Bronchial epithelial cell (primary cell): ENCODE measurements around the gene SLC16A9. TPM values are rescaled to one million over a fixed set of nuclear protein-coding genes. Genes with fewer than 3 reads are reported as not detected.

Source experiments
- DNase-seq: peaks from one replicate; pipeline ENCODE4 v3.0.0-alpha.2; 2010; ENCODE audit warnings: low read depth
- FAIRE-seq: peaks from 2 replicates; lab custom pipeline; 2011; peaks lifted over from hg19 to GRCh38; lab: Jason Lieb, UNC
- H3K27me3 ChIP-seq: 2 replicates; pipeline ENCODE4 v1.5.1; 2011; ENCODE audit warnings: low read length; ENCODE audit not compliant: control insufficient read depth, insufficient read depth
- H3K36me3 ChIP-seq: 2 replicates; pipeline ENCODE4 v1.5.1; 2011; ENCODE audit warnings: low read length; ENCODE audit not compliant: control insufficient read depth, insufficient read depth
- H3K4me3 ChIP-seq: 2 replicates; pipeline ENCODE4 v1.5.1; 2011; ENCODE audit warnings: mild to moderate bottlenecking, low read depth, low read length, control low read depth
- total RNA-seq: library from RNA; depleted of rRNA; stranded (reverse); fragments of >200 nt; gene quantifications from 2 replicates; pipeline ENCODE4 v1.2.1, GENCODE V29; 2014
- TF ChIP-seq, protein P1 (sequence below): IDR thresholded peaks from 2 replicates; pipeline ENCODE4 v1.5.1; 2011; ENCODE audit warnings: mild to moderate bottlenecking, moderate library complexity, low read length, control low read depth, inconsistent platforms; ENCODE audit not compliant: insufficient read depth, severe bottlenecking

SLC16A9 gene
- total RNA-seq, 1 donor from 2014 or later = 2.9 TPM

DNA sequence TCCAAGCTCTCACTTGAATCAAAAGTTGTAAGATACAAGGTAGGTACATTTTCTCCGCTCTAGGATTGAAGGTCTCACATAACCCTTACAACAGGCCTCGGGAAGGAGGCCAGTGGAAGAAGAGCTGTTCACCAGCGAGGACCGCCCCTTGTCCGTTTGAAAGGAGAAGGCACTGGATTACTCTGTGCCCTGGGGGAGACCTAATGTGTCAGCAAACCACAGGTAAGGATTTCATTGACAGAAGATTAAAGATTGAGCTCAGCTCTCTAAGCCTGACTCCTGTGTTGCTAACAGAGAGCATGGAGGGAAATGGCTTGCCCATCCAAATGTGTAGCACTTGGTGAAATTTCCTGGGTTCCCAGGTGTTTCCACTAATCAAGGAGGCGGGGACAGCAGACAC, 81.2 kb downstream of the SLC16A9 start:
- Histone ChIP-seq H3K36me3 (no peaks in the 10 kb centered on the region), H3K4me3 (no peak overlapping the region), H3K27me3 (no peaks in the 10 kb centered on the region)
- DNase-seq = no peak
- TF ChIP-seq, protein P1, sequence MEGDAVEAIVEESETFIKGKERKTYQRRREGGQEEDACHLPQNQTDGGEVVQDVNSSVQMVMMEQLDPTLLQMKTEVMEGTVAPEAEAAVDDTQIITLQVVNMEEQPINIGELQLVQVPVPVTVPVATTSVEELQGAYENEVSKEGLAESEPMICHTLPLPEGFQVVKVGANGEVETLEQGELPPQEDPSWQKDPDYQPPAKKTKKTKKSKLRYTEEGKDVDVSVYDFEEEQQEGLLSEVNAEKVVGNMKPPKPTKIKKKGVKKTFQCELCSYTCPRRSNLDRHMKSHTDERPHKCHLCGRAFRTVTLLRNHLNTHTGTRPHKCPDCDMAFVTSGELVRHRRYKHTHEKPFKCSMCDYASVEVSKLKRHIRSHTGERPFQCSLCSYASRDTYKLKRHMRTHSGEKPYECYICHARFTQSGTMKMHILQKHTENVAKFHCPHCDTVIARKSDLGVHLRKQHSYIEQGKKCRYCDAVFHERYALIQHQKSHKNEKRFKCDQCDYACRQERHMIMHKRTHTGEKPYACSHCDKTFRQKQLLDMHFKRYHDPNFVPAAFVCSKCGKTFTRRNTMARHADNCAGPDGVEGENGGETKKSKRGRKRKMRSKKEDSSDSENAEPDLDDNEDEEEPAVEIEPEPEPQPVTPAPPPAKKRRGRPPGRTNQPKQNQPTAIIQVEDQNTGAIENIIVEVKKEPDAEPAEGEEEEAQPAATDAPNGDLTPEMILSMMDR = no peak
- FAIRE-seq = no peak

DNA sequence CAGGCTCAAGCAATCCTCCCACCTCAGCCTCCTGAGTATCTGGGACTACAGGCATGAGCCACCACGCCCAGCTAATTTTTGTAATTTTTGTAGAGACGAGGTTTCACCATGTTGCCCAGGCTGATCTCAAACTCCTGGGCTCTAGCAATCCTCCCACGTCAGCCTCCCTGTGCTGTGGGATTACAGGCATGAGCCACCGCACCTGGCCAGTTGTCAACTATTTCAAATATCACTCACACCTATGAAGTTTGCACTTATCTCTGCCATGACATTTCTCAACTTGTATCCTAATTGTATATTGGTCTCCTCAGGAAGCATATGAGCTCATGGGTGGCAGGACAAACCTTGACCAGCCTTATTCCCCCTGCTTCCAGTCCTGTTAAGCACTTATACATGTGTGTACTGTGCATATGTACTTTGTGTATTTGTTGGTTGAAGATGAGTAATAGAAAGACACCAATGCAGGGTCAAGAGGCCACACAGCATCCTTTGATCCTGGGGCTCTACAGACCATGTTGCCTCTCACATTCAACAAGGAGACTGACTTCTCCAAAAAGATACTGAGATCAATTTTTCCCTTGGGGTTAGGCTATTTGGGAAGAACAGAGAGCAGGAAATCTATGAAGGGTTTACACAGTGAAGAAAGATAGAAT, 82.2 kb downstream of the SLC16A9 start:
- TF ChIP-seq, protein P1 = no peak
- H3K4me3 ChIP-seq = no peak overlapping the region
- H3K27me3 ChIP-seq = no peaks in the 10 kb centered on the region
- FAIRE-seq (no peak), DNase-seq (no peak)
- no peaks in the 10 kb centered on the region for H3K36me3 ChIP-seq

DNA sequence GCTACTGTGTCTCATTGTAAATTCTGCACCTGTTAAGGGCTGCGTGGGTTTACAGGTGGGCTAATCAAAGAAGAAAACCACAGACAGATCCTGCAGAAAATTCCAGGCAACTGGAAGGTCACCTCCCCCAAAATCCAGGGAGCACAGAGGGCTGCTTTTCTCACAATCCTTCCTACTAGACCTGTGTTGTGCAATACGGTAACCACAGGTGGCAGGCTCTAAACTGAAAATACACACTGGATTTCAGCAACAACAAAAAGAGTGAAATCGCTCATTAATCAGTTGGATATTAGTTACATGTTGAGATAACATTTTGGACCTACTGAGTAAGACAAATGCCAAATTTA, 83.2 kb downstream of the SLC16A9 start:
- Histone ChIP-seq H3K36me3 (no peaks in the 10 kb centered on the region), H3K4me3 (no peak overlapping the region), H3K27me3 (no peaks in the 10 kb centered on the region)
- FAIRE-seq (no peak), DNase-seq (no peak)
- TF ChIP-seq, protein P1 = no peak

DNA sequence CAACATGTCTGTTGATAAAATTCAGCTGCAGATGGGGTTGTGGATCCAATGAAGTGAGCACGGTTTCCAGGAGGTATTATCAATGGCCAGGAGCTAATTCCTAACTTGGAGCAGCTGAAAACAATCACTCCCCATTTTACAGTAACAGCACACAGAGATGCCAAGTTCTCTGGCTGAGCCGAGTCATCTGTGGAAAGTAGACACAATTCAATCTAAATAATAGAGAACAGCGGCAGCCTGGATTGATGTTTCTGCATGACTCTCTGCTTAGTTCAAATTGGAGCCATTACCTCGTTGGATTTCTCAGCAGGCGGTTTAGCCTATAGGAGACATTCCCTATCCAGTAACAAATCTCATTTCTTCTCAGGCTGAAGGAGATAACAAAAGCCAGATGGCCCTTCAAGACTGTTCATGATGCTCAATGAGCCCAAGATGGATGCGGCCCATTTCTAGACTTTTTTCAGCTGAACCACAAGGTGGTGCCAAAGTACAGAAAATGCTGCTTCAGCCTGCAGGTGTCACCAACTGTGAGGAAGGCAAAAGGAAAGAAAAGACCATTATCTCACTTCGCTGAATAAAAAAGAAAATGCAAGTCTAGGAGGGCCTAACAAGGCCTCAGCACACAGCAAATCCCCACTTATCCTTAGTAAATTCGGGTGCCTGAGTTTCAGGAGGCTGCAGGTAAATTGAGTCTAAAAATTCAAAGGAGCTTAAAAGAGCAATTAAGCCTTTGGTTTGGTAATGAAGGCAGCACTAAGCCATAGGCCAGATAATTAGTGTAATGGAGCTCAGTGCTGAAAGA, 83.7 kb downstream of the SLC16A9 start:
- FAIRE-seq = peak; percentile 87
- Histone ChIP-seq H3K4me3 (no peak overlapping the region), H3K27me3 (no peaks in the 10 kb centered on the region), H3K36me3 (no peaks in the 10 kb centered on the region)
- TF ChIP-seq, protein P1 = peak; percentile 72
- DNase-seq = peak; percentile 63

DNA sequence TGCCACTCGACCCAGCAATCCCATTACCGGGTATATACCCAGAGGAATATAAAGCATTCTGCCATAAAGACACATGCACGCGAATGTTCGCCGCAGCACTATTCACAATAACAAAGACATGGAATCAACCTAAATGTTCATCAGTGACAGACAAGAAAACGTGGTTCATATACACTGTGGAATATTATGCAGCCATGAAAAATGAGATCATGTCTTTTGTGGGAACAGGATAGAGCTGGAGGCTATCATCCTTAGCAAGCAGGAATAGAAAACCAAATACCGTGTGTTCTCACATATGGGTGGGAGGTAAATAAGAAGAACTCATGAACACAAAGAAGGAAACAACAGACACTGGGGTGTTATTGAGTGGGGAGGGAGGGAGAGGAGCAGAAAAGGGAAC, 84.7 kb downstream of the SLC16A9 start:
- DNase-seq = no peak
- no peak overlapping the region for H3K4me3 ChIP-seq
- H3K27me3 ChIP-seq = no peaks in the 10 kb centered on the region
- H3K36me3 ChIP-seq = no peaks in the 10 kb centered on the region
- TF ChIP-seq, protein P1 = no peak
- FAIRE-seq = no peak
